GM18499 (cell line): Measurements from ENCODE around the gene PBX4.
A peak's percentile ranks its signal among the peaks of the same experiment; 100 is the strongest.
"Not testable (repeated sequence)": the region's sequence is repeated elsewhere in the genome, so short reads cannot be mapped to it uniquely, and the experiment has no call there.

ENCODE experiments used
- ATAC-seq: cut with Tn5 transposase; IDR thresholded peaks from one replicate; pipeline ENCODE4 v1.9.1; 2021; ENCODE audit warnings: moderate number of reproducible peaks; ENCODE audit not compliant: insufficient read depth, unreplicated experiment

PBX4 gene

GRCh38 chr19:19628501-19629134, 10.1 kb upstream of the PBX4 start:
- no peak for ATAC-seq

GRCh38 chr19:19627621-19628500, 9.4 kb upstream of the PBX4 start, which contains the start of gene LPAR2:
LPAR2 (minus strand) TSS chr19:19628220; CDS start chr19:19627275, 945 bp downstream.
- no peak for ATAC-seq

GRCh38 chr19:19626516-19627472, 8.3 kb upstream of the PBX4 start:
- ATAC-seq = no peak

- ATAC-seq = no peak
Measured at GRCh38 chr19:19624032-19624570, 5.6 kb upstream of the PBX4 start.

- no peak for ATAC-seq
Measured at GRCh38 chr19:19623383-19623782, 4.9 kb upstream of the PBX4 start.

- no peak for ATAC-seq
Measured at GRCh38 chr19:19619849-19620210, 1.3 kb upstream of the PBX4 start.

GRCh38 chr19:19619181-19619848, 828 bp upstream of the PBX4 start:
- no peak for ATAC-seq

- ATAC-seq = no peak
Measured at GRCh38 chr19:19615086-19615485, 3.4 kb downstream of the PBX4 start.

- no peak for ATAC-seq
Measured at GRCh38 chr19:19613506-19613905, 5.0 kb downstream of the PBX4 start.

GRCh38 chr19:19610376-19611202, 7.9 kb downstream of the PBX4 start:
- no peak for ATAC-seq

- not testable (repeated sequence) for ATAC-seq
Measured at GRCh38 chr19:19606686-19607085, 11.8 kb downstream of the PBX4 start.

GRCh38 chr19:19606021-19606420, 12.5 kb downstream of the PBX4 start:
- ATAC-seq = no peak

- ATAC-seq = no peak
Measured at GRCh38 chr19:19602713-19603324, 15.7 kb downstream of the PBX4 start.

GRCh38 chr19:19602136-19602712, 16.3 kb downstream of the PBX4 start:
- ATAC-seq = no peak

GRCh38 chr19:19600793-19601330, 17.6 kb downstream of the PBX4 start:
- no peak for ATAC-seq

- ATAC-seq = not testable (repeated sequence)
Measured at GRCh38 chr19:19598728-19599451, 19.6 kb downstream of the PBX4 start.

GRCh38 chr19:19597809-19598306, 20.6 kb downstream of the PBX4 start:
- ATAC-seq = peak; percentile 57
